ENCODE data around the gene CSK. TPM values are rescaled to one million over a fixed set of nuclear protein-coding genes. Genes with fewer than 3 reads are reported as not detected.

CSK gene
- total and polyA plus RNA-seq, 2 experiments from 2014 or later: 13.6 to 27.5 TPM

- no peak for TF ChIP-seq ZNF462 (CRISPR knock-in tag; IDR thresholded peaks at IDR 0.05)
These were observed 48.6 kb upstream of the CSK start (continued) for GRCh38 chr15:74733269-74733668.

GRCh38 chr15:74735305-74735704 lies 46.6 kb upstream of the CSK start:
- Histone ChIP-seq H3K9me2 (ENCODE audit: insufficient read depth) (no peaks in the 10 kb centered on the region; the same call in 1 of the 2 replicates), H3K4me1 (ENCODE audit: insufficient read depth) (no peaks in the 10 kb centered on the region), H3K4me3 (no peak overlapping the region), H3K36me3 (ENCODE audit: insufficient read depth) (no peaks in the 10 kb centered on the region), H3K4me2 (no peak overlapping the region), H3F3A (replicated peaks; ENCODE audit: low read depth) (no peaks in the 10 kb centered on the region), H3K79me2 (replicated peaks; ENCODE audit: insufficient read depth) (no peaks in the 10 kb centered on the region), H2AFZ (no peak overlapping the region), H3K27ac (ENCODE audit: low read depth) (no peak overlapping the region), H4K20me1 (replicated peaks; ENCODE audit: insufficient read depth) (no peaks in the 10 kb centered on the region), H3K27me3 (ENCODE audit: insufficient read depth) (no peaks in the 10 kb centered on the region)
- no peaks in the 10 kb centered on the region; the same call in 2 of the 3 replicates for H3K4me1 Mint-ChIP-seq
- peaks cover 20% of the 10 kb centered on the region for H3K27me3 Mint-ChIP-seq (ENCODE audit: insufficient read depth, low read depth, poor library complexity)
- no peaks in the 10 kb centered on the region; the same call in 1 of the 3 replicates for H3K9me3 Mint-ChIP-seq
- H3K36me3 Mint-ChIP-seq (ENCODE audit: low read depth): no peaks in the 10 kb centered on the region
- H3K4me3 Mint-ChIP-seq: no peak overlapping the region
- no peak for DNase-seq (ENCODE audit: low spot score)
- no peak for ATAC-seq
- no peak overlapping the region for H3K27ac Mint-ChIP-seq
- TF ChIP-seq EZH2 (IDR thresholded peaks at IDR 0.05; ENCODE audit: low read depth, unreplicated experiment) (no peak), REST (IDR thresholded peaks at IDR 0.05; ENCODE audit: unreplicated experiment) (no peak), ZNF331 (CRISPR knock-in tag; IDR thresholded peaks at IDR 0.05; ENCODE audit: low read depth) (no peak), JUNB (IDR thresholded peaks at IDR 0.05; ENCODE audit: unreplicated experiment) (no peak), ZNF462 (CRISPR knock-in tag; IDR thresholded peaks at IDR 0.05) (no peak), ZNF114 (CRISPR knock-in tag; IDR thresholded peaks at IDR 0.05) (no peak)

Measured in GM23338 (cell line).